Activated CD4-positive, alpha-beta T cell treated with anti-CD3 and anti-CD28 coated beads, Interleukin-2, amount 50 U/mL, for 24 hours (primary cell): ENCODE data around the gene ANTXR1.

Experiments used
- DNase-seq, 2 donors: peaks; one replicate each; pipeline ENCODE4 v3.0.0-alpha.2; 2020; ENCODE audit warnings: low read depth in 1 of 2, low spot score in 1 of 2

The ANTXR1 gene

DNA sequence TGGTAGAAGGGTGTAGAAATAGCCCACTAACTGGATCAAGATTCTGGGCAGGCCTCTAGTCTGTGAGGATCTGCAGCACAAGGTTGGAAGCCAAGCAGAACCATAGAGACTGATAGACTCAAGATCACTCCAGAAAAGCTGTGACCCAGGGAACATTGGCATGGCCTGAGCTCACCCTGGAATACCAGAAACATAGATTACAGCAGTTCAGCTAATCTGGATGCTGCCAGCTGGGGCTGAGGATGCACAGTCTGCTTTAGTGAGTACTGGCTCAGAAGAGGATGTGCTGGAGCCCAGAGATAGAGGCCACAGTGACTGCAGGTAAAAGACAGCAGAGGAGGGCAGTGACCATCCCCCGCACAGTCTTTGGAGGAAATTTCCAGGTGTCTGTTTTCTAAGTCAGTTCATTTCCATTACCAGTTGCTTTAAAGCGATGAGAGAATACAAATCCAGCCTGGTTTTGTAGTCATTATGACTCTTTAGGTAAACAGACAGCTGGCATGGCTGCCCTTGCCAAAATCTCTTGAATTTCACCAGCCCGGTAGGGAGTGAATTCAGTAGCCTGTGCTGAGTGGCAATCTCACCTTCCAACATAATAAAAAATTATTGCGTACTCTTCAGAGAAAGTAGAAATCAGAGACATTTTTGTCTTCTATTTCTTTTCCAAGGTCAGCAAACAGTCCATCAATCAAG, 119.2 kb downstream of the ANTXR1 start:
- no peak for DNase-seq

DNA sequence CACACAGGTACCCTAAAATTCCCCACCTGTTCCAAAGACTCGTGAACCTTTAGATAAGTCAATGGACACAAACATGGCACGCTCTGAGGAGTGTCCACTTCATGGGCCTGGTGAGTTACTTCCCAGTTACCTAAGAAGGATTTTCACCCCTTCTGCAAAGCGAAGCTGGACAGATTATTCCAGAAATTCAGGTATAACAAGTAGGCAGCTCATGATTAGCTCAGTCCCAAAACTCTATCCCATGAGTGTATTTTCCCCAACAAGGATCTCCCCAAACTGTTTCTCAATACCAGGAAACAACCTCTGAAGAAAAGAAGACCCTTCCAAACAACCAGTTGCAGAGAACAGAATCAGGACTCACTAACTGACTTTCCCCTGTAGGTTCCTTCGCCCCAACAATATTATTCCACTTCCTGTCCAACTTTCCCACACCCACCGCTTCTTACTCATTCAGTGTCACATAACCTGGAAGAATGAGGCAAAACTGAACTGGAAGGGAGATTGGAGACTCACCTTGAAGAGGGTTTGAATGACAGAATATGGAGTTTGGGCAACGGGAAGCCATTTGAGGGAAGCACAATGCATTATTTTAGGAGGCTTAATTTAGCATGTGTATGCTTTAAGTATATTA, 120.1 kb downstream of the ANTXR1 start:
- DNase-seq = no peak

DNA sequence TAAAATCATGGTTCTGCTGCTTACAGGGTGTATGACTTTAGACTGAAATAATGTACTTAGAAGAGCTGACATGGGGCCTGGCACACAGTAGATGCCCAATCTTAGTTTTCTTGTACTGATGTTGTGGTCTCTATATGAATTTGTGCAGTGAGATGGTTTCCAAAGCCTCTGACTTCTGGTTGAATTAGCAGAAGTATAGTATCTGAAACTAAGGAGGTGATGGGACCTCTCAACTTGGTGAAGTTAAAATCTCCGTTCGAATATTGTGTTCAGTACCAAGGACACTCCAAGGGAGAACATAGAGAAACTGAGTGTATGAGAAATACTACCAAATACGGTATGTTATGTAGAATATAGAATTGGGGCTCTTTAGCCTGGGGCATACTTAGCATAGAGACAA, 120.9 kb downstream of the ANTXR1 start:
- DNase-seq = no peak

- DNase-seq = no peak
These were observed 121.4 kb downstream of the ANTXR1 start for GRCh38 chr2:69134306-69134945.

- no peak for DNase-seq
These were observed 125.3 kb downstream of the ANTXR1 start for GRCh38 chr2:69138247-69138772.

DNA sequence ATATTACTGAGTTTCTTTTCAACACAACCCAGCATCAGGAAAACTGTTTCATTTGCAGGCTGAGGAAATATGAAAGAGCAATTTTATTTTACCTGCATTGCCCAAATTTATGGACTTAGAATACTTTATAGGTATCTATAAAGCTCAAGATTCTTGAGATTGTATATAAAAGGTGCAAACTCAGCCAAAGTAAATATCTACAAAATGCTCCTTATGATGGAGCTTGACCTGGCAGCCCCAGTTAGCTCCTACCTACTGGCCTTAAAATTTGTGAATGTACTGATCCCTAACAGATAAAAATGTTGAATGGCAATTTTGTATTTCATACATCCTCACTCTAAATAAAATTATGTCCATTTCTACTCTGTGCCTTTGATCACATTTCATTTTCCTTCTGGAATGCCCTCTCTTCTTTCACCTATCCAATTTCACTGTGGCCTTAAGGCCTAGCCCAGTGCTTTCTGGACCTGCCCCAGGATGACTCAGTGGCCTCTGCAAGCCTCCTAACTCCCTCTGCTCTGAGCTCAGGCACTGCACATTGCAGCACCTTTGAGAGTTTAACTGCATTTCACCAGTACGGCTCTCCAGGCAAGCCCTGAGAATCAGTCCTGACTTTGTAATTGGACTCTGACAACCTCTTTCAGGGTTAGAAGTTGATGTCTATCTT, 125.9 kb downstream of the ANTXR1 start:
- DNase-seq = no peak

DNA sequence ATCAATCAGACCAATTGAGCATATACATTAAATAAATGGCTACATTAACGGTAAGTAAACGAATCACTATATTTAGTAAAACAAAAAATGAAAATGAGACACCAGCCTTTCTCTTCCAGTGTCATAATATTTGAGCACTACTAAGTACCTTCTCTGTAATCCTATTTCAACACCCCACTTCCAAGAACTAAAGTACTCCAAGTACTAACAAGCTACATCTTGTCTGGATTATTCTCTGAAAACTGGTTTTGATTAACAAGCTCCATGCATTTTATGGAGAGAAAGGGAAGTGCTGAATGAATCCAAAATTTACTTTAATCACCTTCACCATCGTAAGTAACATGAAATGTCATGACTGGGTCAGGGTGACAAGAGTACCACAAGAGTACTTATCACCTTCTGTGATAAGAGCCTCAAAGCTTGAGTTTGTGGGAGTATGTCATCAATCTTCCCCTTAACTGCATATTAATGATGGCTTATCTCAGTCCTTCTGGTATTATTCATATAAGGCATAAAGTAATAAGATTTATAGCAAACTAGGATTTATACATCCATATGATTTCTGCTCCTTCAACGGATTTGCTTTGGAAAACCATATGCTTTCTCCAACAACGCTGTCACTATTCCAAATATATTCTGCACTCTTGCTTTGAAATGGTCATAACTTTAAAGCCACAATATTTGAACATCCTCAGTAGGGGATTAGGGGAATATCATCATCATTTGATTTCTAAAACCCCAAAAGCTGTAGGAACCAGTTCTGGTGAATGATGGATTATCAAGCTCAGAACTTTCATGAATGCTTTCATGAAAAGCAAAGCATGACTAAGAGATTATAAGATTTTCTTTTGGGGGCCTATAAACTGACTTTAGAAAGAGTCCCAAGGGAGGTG, 127.0 kb downstream of the ANTXR1 start:
- DNase-seq = no peak

- DNase-seq = no peak
These were observed 128.1 kb downstream of the ANTXR1 start for GRCh38 chr2:69141061-69141460.

DNA sequence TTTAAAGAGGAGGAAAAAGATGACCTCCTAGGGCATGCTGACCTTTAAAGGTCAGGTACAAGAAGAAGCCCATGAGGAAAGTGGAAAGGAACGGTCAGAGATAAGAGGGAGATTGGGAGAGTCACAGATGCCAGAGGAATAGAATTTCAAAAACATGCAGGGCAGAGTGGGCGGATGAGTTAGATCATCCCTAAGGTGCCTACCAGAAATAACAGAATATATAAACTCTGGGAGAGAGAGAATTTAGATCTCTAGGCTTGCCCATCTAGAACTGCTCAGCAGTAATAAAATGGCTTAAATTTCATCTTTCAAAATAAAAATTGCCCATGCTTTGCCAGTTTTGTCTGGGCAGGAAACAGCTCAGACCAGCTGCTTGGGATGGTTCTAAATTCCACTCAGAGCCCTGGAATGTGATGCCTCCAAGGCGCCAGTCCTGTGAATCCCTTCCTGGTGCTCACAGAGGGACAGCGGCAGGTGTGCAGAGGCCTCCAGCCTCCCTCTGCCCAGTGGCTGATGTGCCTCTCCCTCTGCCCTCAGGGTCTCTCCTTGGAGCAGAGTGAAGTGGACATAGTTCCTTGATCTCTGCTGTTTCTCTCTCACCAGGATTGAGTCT, 130.9 kb downstream of the ANTXR1 start:
- no peak for DNase-seq

DNA sequence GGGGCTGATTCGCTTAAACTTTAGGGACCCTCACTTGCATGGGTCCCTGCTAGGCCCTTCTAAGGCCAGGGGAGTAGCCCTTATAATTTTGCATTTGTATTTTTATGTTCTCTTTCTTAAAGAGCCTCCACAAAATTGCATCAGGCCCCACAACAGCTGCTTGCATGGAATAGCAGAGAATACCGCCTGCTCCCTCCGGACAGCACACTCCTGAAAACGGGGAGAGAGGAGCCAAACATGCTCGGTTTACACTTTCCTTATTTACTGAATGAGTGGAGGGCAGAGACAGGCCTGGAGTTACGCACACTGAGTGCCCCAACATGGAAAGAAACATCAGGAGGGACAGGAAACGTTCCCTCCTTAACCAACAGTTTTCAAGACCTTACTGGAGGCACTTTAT, 132.2 kb downstream of the ANTXR1 start:
- DNase-seq = no peak

- no peak for DNase-seq
These were observed 135.0 kb downstream of the ANTXR1 start for GRCh38 chr2:69147841-69148533.

- no peak for DNase-seq
These were observed 136.7 kb downstream of the ANTXR1 start for GRCh38 chr2:69149631-69150215.

GRCh38 chr2:69151931-69152330, 139.0 kb downstream of the ANTXR1 start:
- DNase-seq = no peak

GRCh38 chr2:69152847-69153583, 140.0 kb downstream of the ANTXR1 start:
- no peak for DNase-seq

GRCh38 chr2:69154106-69154505, 141.1 kb downstream of the ANTXR1 start:
- no peak for DNase-seq

DNA sequence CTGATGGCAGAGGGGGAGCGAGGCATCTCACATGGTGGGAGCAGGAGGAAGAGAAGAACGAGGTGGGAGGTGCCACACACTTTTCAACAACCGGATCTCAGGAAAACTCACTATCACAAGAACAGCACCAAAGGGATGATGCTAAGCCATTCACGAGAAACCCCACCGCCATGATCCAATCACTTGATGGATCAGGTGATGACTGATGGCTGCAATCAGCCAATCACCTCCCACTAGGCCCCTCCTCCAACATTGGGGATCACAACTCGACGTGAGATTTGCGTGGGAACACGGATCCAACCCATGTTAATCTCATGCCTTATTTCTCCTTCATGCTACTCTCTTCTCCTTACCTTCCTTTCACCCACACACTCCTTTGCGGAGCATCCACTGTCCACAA, 143.6 kb downstream of the ANTXR1 start:
- no peak for DNase-seq

DNA sequence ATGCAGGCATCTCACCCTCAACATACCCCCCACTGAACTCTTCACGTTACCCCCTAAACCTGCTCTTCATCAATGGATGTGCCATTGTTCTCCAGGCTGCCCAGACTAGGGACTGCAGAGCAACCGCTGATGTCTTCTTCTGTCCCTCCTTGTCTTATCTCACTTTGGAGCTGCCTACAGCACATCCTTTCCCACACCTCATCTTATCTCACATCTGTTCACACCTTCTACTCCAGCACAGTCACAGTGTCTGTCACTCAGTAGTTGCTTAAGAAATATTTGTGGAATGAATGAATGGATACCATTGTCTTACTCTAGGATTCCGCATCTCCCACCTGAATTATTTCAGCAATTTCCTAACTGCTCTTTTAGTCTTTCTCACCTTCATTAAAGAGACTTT, 144.5 kb downstream of the ANTXR1 start:
- no peak for DNase-seq

GRCh38 chr2:69159986-69160385, 147.0 kb downstream of the ANTXR1 start:
- DNase-seq = no peak

DNA sequence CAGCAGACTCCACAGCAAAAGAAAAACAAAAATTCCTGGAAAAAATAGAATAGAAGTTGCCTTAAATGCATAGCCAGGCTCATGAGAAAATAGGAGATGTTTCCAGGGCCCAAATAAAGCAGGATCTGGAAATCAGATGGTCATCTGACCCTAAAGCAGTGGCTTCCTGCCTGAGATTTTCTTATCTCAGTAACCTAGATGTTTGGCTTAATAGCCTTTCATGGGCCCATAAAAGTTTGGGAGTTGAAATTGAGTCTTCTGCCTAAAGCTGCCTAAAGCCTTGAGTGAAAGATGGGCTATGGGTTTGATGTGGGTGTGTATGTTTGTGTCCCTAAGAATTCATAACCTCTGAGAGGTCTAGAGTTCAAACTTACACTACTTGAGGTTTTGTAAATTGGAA, 149.1 kb downstream of the ANTXR1 start:
- DNase-seq = no peak
